ENCODE data around the gene NANOS3. TPM values are rescaled to one million over a fixed set of nuclear protein-coding genes. Genes with fewer than 3 reads are reported as not detected.

The NANOS3 gene
- total and polyA plus RNA-seq, 9 of the 15 experiments (the other 6 are each of a cell fraction or from before 2014, with no cell fraction given), result not detected

DNA sequence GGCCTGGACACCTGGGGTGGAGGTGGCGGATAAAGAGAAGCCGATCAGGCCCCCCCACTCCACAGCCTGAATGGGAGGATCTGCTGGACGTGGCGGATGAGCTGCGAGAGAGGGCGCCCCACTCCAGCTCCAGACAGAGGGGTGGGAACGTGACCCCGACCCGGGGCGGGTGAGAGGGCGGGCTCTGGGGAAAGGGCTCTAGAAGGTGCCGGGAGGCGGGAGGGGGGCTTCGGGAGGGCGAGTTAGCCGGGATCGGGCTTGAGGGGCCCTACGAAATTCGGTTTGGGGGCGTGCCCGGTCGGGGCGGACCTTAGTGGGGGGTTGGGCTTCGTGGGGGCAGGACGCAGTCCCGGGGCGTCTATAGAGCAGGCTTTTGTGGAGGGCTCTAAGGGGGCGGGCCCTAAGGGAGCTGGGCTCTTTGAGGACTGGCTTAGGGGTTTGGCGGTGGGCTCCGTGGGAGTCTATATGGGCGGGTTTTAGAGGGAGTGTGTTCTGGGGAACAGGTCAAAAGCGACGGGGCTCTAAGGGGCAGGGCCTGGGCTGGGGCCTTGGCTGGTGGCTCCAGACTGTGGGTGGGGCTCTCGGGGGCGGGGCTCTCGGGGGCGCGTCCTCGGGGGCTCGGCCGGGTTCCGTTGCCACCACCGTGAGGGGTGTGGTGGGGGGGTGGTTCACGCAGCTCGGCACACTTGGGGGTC, 4.1 kb upstream of the NANOS3 start (continued):
- TF ChIP-seq PBX2 (CRISPR knock-in tag; IDR thresholded peaks at IDR 0.05; ENCODE audit: low read depth) (no peak), PBX2 (tag; conservative IDR thresholded peaks at IDR 0.05; ENCODE audit: low read depth) (no peak), SUPT5H (IDR thresholded peaks at IDR 0.05) (peak; percentile 41), TFAM (CRISPR knock-in tag; conservative IDR thresholded peaks at IDR 0.05) (no peak), SAP30 (IDR thresholded peaks at IDR 0.05; ENCODE audit: borderline replicate concordance, insufficient read depth, low read depth, low read length, poor library complexity, severe bottlenecking) (no peak), NFE2L1 (tag; IDR thresholded peaks at IDR 0.05; ENCODE audit: borderline replicate concordance, low read depth) (no peak), POLR2B (IDR thresholded peaks at IDR 0.05; ENCODE audit: low read depth, partially characterized antibody) (no peak), NCOA2 (IDR thresholded peaks at IDR 0.05; ENCODE audit: partially characterized antibody in 2 of 2) (no peak), ZEB2 (IDR thresholded peaks at IDR 0.05) (no peak), ZNF165 (CRISPR knock-in tag; IDR thresholded peaks at IDR 0.05; ENCODE audit: borderline replicate concordance) (no peak), SMC3 (conservative IDR thresholded peaks at IDR 0.05; ENCODE audit: insufficient read depth, low read depth, low read length) (0 out of 2 replicates have a peak, but pooled peaks have one; percentile 21), GATAD2A (IDR thresholded peaks at IDR 0.05) (no peak), SMAD1 (IDR thresholded peaks at IDR 0.05; ENCODE audit: low read depth, low read length, partially characterized antibody) (no peak), PRMT5 (CRISPR knock-in tag; IDR thresholded peaks at IDR 0.05) (no peak), ETV6 (IDR thresholded peaks at IDR 0.05; ENCODE audit: borderline replicate concordance in 1 of 2, low read depth in 2 of 2, low read length in 1 of 2) (no peak), ETV6 (CRISPR knock-in tag; IDR thresholded peaks at IDR 0.05; ENCODE audit: borderline replicate concordance) (no peak), MTA3 (IDR thresholded peaks at IDR 0.05; ENCODE audit: borderline replicate concordance) (no peak), ATF7 (IDR thresholded peaks at IDR 0.05) (no peak), RHOXF2B (CRISPR knock-in tag; conservative IDR thresholded peaks at IDR 0.05) (no peak)
- TF ChIP-seq, protein P1, sequence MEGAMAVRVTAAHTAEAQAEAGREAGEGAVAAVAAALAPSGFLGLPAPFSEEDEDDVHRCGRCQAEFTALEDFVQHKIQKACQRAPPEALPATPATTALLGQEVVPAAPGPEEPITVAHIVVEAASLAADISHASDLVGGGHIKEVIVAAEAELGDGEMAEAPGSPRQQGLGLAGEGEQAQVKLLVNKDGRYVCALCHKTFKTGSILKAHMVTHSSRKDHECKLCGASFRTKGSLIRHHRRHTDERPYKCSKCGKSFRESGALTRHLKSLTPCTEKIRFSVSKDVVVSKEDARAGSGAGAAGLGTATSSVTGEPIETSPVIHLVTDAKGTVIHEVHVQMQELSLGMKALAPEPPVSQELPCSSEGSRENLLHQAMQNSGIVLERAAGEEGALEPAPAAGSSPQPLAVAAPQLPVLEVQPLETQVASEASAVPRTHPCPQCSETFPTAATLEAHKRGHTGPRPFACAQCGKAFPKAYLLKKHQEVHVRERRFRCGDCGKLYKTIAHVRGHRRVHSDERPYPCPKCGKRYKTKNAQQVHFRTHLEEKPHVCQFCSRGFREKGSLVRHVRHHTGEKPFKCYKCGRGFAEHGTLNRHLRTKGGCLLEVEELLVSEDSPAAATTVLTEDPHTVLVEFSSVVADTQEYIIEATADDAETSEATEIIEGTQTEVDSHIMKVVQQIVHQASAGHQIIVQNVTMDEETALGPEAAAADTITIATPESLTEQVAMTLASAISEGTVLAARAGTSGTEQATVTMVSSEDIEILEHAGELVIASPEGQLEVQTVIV (CRISPR knock-in tag; IDR thresholded peaks at IDR 0.05; ENCODE audit: borderline replicate concordance), result no peak
- TF ChIP-seq, protein P2, sequence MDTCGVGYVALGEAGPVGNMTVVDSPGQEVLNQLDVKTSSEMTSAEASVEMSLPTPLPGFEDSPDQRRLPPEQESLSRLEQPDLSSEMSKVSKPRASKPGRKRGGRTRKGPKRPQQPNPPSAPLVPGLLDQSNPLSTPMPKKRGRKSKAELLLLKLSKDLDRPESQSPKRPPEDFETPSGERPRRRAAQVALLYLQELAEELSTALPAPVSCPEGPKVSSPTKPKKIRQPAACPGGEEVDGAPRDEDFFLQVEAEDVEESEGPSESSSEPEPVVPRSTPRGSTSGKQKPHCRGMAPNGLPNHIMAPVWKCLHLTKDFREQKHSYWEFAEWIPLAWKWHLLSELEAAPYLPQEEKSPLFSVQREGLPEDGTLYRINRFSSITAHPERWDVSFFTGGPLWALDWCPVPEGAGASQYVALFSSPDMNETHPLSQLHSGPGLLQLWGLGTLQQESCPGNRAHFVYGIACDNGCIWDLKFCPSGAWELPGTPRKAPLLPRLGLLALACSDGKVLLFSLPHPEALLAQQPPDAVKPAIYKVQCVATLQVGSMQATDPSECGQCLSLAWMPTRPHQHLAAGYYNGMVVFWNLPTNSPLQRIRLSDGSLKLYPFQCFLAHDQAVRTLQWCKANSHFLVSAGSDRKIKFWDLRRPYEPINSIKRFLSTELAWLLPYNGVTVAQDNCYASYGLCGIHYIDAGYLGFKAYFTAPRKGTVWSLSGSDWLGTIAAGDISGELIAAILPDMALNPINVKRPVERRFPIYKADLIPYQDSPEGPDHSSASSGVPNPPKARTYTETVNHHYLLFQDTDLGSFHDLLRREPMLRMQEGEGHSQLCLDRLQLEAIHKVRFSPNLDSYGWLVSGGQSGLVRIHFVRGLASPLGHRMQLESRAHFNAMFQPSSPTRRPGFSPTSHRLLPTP (IDR thresholded peaks at IDR 0.05; ENCODE audit: borderline replicate concordance, extremely low read depth, insufficient read length), result no peak
